Measurements from ENCODE around the gene IFI6. TPM values are rescaled to one million over a fixed set of nuclear protein-coding genes. Genes with fewer than 3 reads are reported as not detected.

Gene IFI6
- total RNA-seq, 1 donor from 2014 or later: 35.0 TPM

DNA sequence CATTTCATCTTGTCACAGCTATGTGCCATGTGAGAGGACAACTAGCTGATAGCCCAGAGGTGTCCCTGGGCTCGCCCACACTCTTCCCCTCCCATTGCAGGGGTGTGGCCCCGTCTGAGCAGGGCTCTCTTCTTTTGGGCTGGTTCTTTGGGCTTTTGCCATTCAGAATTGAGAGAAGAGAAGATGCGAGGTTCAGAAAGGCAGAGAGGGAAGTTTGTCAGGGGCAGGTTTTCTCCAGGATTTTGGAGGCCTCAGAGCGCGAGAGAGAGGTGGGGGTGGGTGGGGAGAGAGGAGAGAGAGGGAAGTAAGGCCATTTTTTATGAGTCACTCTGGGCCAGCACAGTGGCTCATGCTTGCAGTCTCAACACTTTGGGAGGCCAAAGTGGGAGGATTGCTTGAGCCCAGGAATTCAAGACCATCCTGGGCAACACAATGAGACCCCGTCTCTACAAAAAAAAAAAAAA is 5.2 kb downstream of the IFI6 start:
- Mint-ChIP-seq H3K27me3 (ENCODE audit: low read depth) (no peaks in the 10 kb centered on the region), H3K4me1 (ENCODE audit: low read depth) (peaks cover 39% of the 10 kb centered on the region), H3K9me3 (no peaks in the 10 kb centered on the region), H3K4me3 (ENCODE audit: low read depth) (no peak overlapping the region), H3K27ac (peak overlapping the region; percentile 42), H3K36me3 (ENCODE audit: low read depth) (peaks cover 23% of the 10 kb centered on the region)
- DNase-seq (ENCODE audit: low spot score): no peak
- intact Hi-C loops (cut with micrococcal nuclease): loop anchor here (10.0 kb wide), 1 partner anchor 272 kb away; the partner anchor contains the start of gene GPR3

DNA sequence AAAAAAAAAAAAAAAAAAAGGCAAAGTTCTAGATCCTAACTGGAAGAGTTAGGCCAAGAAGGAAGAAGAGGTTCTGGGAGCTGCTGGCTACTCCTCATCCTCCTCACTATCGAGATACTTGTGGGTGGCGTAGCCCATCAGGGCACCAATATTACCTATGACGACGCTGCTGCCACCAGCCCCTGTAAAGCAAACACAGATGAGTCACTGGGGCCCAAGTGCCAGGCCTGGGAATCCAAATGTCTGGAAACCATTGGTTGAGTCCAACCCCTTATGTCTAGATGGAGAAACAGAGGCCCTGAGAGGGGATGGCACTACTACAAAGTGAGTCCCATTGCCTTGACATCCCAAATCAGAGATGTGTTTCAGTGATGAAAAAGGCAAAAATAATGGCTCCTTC is 5.7 kb downstream of the IFI6 start:
- intact Hi-C loops (cut with micrococcal nuclease): loop anchor here (10.0 kb wide), 1 partner anchor 271 kb away; the partner anchor contains the start of gene GPR3
- peaks cover 23% of the 10 kb centered on the region for H3K36me3 Mint-ChIP-seq (ENCODE audit: low read depth)
- no peak for DNase-seq (ENCODE audit: low spot score)
- no peak overlapping the region for H3K27ac Mint-ChIP-seq
- no peaks in the 10 kb centered on the region for H3K9me3 Mint-ChIP-seq
- H3K4me1 Mint-ChIP-seq (ENCODE audit: low read depth): peaks cover 39% of the 10 kb centered on the region
- H3K4me3 Mint-ChIP-seq (ENCODE audit: low read depth): no peak overlapping the region
- H3K27me3 Mint-ChIP-seq (ENCODE audit: low read depth): no peaks in the 10 kb centered on the region

DNA sequence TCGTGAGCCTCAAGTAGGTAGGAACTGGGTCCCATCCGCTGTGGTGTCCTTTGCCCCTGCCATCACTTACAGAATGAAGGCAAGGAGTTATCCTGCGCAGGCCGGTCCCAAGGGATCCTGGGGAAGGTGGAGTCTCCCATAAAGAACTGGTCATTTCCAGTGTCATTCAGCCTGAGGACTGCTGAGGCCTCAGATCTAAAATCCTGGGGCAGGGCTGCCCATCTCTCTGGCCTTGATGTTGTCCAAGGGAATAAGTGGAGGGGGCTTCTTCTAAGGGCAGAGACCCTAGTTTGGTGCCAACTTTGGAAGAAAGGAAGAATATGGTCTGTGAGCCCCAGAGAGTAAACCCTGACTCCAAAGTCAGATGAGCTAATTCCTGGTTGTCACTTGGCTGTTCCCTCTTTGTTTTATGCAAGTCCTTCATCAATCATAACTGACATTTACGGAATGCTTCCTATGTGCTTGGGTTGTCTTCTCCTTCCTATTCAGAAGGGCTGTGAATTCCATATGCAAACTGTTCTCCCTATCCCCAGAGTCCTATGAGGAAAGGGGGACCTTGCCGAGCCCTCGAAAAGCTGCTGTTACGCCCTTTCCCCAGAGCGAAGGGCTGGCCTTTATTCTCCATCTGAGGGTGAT is 6.9 kb downstream of the IFI6 start:
- no peaks in the 10 kb centered on the region for H3K27me3 Mint-ChIP-seq (ENCODE audit: low read depth)
- intact Hi-C loops (cut with micrococcal nuclease): loop anchor here (10.0 kb wide), 1 partner anchor 270 kb away; the partner anchor contains the start of gene GPR3
- H3K27ac Mint-ChIP-seq: no peak overlapping the region
- no peak for DNase-seq (ENCODE audit: low spot score)
- H3K4me3 Mint-ChIP-seq (ENCODE audit: low read depth): no peak overlapping the region
- no peaks in the 10 kb centered on the region for H3K9me3 Mint-ChIP-seq
- H3K4me1 Mint-ChIP-seq (ENCODE audit: low read depth): peaks cover 41% of the 10 kb centered on the region
- peaks cover 23% of the 10 kb centered on the region for H3K36me3 Mint-ChIP-seq (ENCODE audit: low read depth)

DNA sequence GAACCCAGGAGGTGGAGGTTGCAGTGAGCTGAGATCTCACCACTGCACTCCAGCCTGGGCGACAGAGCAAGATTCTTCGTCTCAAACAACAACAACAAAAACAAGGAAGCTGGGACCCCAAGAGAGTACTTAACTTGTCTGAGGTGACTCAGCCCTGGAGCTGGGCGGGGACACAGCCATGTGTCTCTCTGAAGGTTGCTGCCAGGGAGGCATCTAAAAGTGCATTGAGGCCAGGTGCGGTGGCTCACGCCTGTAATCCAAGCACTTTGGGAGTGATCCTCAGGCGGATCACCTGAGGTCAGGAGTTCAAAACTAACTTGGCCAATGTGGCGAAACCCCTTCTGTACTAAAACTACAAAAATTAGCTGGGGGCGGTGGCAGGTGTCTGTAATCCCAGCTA is 7.7 kb downstream of the IFI6 start:
- H3K9me3 Mint-ChIP-seq: no peaks in the 10 kb centered on the region
- H3K4me1 Mint-ChIP-seq (ENCODE audit: low read depth): peaks cover 39% of the 10 kb centered on the region
- no peak for DNase-seq (ENCODE audit: low spot score)

DNA sequence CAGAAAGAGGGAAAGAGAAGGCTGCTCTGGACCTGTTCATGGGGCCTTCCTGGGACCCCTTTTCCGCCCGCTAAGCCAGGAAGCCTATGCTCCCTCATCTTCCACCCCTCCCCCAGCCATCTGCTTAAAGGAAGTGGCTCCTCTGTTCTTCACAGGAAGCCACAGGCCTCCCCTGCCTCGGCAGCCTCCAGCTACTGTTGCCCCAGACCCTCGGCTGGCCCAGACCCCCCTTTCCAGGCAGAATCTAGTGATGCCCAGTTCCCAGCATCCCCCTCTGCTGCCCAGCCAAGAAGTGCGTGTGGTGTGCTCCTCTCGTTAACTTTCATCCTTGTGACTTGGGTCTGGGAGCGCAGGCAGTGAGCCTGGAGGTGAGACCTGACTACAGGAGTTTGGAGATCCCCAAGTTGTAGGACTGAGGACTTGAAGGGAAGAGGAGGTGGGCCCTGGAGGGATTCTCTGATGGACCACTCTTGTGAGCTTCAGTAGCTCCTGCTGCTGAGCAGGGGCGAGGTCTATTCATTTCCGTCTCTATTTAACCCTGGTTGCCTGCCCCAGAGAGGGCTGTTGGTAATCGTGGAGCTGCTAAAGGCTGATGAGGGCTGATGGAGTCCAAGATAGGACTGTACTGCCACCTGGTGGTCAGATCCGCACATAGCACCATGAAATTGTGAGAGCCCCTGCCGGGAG is 9.1 kb downstream of the IFI6 start:
- intact Hi-C loops (cut with micrococcal nuclease): loop anchor here (1.0 to 10.0 kb wide), 5 partner anchors 18 to 268 kb away; partner anchors contain the start of gene GPR3
- DNase-seq (ENCODE audit: low spot score): peak; percentile 85
- H3K4me1 Mint-ChIP-seq (ENCODE audit: low read depth): peaks cover 45% of the 10 kb centered on the region
- H3K27ac Mint-ChIP-seq: peak overlapping the region; percentile 98
- no peaks in the 10 kb centered on the region for H3K27me3 Mint-ChIP-seq (ENCODE audit: low read depth)
- H3K4me3 Mint-ChIP-seq (ENCODE audit: low read depth): peak overlapping the region; percentile 66
- H3K9me3 Mint-ChIP-seq: no peaks in the 10 kb centered on the region
- peaks cover 19% of the 10 kb centered on the region for H3K36me3 Mint-ChIP-seq (ENCODE audit: low read depth)

More for the DNA sequence above, 7.7 kb downstream of the IFI6 start:
- H3K4me3 Mint-ChIP-seq (ENCODE audit: low read depth): no peak overlapping the region
- H3K27me3 Mint-ChIP-seq (ENCODE audit: low read depth): no peaks in the 10 kb centered on the region
- intact Hi-C loops (cut with micrococcal nuclease): loop anchor here (10.0 kb wide), 1 partner anchor 269 kb away; the partner anchor contains the start of gene GPR3
- peaks cover 23% of the 10 kb centered on the region for H3K36me3 Mint-ChIP-seq (ENCODE audit: low read depth)
- H3K27ac Mint-ChIP-seq: no peak overlapping the region

DNA sequence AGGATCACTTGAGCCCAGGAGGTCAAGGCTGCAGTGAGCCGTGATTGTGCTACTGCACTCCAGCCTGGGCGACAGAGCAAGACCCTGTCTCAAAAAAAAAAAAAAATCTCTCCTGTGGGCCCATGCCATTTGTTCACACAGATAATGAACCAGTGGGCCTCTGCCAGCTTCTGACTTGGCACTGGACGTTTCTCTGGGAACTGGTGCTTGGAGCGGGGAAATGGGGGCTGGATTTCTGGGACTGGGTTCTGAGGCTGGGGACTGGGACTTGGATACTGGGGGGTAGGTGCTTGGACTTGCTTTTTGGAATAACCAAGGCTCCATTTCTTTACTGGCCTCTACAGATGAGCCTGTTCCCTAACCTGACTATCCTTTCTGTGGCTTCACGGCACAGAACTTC is 9.7 kb downstream of the IFI6 start:
- intact Hi-C loops (cut with micrococcal nuclease): loop anchor here (2.0 to 10.0 kb wide), 4 partner anchors 17 to 267 kb away; partner anchors contain the start of gene GPR3
- no peak for DNase-seq (ENCODE audit: low spot score)
- H3K27me3 Mint-ChIP-seq (ENCODE audit: low read depth): no peaks in the 10 kb centered on the region
- H3K4me1 Mint-ChIP-seq (ENCODE audit: low read depth): peaks cover 45% of the 10 kb centered on the region
- H3K36me3 Mint-ChIP-seq (ENCODE audit: low read depth): peaks cover 16% of the 10 kb centered on the region
- H3K27ac Mint-ChIP-seq: peak overlapping the region; percentile 98
- no peaks in the 10 kb centered on the region for H3K9me3 Mint-ChIP-seq
- peak overlapping the region; percentile 66 for H3K4me3 Mint-ChIP-seq (ENCODE audit: low read depth)

DNA sequence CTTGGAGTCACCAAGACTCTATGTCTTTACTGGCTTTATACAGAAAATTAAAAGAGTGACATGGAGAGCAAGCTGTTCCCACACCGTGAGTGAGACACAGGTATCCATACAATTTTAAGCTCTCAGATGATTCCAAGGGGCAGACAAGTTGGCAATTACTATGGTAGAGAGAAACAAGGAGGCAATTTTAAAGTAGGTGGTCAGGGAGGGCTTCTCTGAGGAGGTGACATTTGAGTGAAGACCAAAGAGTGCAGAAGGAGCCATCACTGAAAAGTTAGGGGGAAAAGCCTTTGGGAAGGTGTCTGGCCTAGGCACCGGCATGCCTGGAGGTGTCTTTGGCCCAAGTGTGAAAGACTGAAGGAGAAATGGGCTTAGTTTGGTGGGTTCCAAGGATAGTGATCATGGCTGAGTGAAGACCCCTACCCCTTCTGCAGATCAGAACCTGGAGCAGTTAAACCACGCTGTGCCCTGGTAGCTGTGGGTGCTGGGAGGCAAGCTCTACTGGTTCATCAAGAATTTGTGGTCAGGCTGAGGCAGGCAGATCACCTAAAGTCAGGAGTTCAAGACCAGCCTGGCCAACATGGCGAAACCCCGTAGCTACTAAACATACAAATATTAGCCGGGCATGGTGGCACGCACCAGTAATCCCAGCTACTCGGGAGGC is 10.4 kb downstream of the IFI6 start:
- peak overlapping the region; percentile 4 for H3K4me3 Mint-ChIP-seq (ENCODE audit: low read depth)
- intact Hi-C loops (cut with micrococcal nuclease): loop anchor here (2.0 to 10.0 kb wide), 4 partner anchors 17 to 267 kb away; partner anchors contain the start of gene GPR3

DNA sequence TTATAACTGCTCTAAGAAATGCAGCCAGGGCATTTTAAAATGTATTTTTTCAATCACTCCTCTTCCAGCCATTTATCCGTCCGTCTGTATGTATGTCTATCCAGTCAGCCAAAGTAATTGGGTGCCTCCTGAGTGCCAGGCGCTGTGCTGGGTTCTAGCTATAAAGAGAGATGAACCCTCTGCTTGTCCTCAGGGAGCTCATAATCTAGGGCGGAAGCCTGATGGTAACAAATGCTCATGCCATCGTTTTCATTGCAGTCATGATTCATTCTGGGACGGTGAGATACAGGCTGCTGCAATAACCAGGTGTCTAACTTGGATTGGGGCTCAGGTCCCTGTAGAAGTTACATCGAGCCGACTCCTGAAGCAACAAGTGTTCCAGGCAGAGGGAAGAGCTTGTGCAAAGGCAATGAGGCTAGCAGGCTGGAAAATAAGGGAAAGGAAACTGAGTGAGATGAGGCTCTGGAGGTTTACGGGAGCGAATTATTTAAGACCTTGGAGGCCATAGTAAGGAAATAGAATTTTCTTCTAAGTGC is 11.6 kb downstream of the IFI6 start:
- H3K4me3 Mint-ChIP-seq (ENCODE audit: low read depth): peak overlapping the region; percentile 87
- no peaks in the 10 kb centered on the region for H3K9me3 Mint-ChIP-seq
- H3K27me3 Mint-ChIP-seq (ENCODE audit: low read depth): no peaks in the 10 kb centered on the region
- intact Hi-C loops (cut with micrococcal nuclease): loop anchor here (10.0 kb wide), 1 partner anchor 266 kb away; the partner anchor contains the start of gene GPR3
- H3K4me1 Mint-ChIP-seq (ENCODE audit: low read depth): peaks cover 53% of the 10 kb centered on the region
- H3K27ac Mint-ChIP-seq: peak overlapping the region; percentile 98
- H3K36me3 Mint-ChIP-seq (ENCODE audit: low read depth): peaks cover 2% of the 10 kb centered on the region
- no peak for DNase-seq (ENCODE audit: low spot score)

More for the DNA sequence above, 10.4 kb downstream of the IFI6 start:
- DNase-seq (ENCODE audit: low spot score): no peak
- Mint-ChIP-seq H3K27ac (peak overlapping the region; percentile 98), H3K4me1 (ENCODE audit: low read depth) (peaks cover 46% of the 10 kb centered on the region), H3K9me3 (no peaks in the 10 kb centered on the region), H3K36me3 (ENCODE audit: low read depth) (peaks cover 11% of the 10 kb centered on the region), H3K27me3 (ENCODE audit: low read depth) (no peaks in the 10 kb centered on the region)

DNA sequence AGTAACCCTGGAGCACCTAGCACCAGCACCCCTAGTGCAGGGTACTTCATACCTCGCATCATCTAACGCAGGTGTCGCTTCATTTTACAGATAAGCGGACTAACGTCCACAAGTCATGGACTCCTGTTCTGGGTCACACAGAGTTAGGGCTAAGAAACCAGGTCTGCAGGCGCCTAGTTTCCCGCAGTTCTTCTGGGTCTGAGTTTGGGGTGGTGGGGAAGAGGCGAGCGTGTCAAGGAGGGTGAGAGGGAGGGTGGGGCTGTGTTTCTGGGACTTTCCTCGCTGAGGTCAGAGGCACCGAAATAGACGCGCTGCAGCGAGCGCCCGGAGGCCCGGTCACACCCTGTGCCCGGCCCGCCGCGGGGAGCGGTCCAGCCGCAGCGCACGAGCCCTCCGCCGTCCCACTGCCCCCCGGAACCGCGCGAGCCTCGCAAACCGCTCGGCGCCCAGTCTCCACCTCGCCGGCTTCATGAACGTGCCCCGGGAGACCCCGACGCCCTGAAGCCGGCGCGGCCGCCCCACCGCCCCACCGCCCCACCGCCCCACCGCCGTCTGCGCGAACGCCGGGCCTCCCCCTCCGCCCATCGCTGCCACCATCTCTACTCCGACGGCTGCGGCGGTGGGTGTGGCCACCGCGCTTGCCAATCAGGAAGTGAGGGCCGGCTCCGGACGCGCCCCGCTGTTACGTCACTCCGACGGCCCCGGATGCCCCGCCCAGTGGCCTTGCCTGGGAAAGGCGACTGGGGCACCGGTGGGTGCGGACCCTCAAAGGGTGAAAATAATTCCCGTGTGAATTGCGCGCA is 12.3 kb downstream of the IFI6 start:
- peaks cover under 1% of the 10 kb centered on the region for H3K36me3 Mint-ChIP-seq (ENCODE audit: low read depth)
- peak overlapping the region; percentile 87 for H3K4me3 Mint-ChIP-seq (ENCODE audit: low read depth)
- peak overlapping the region; percentile 98 for H3K27ac Mint-ChIP-seq
- H3K9me3 Mint-ChIP-seq: no peaks in the 10 kb centered on the region
- H3K4me1 Mint-ChIP-seq (ENCODE audit: low read depth): peaks cover 57% of the 10 kb centered on the region
- intact Hi-C loops (cut with micrococcal nuclease): loop anchor here (1.0 to 10.0 kb wide), 2 partner anchors 27 to 265 kb away; partner anchors contain the start of gene GPR3
- no peaks in the 10 kb centered on the region for H3K27me3 Mint-ChIP-seq (ENCODE audit: low read depth)
- peak; percentile 87 for DNase-seq (ENCODE audit: low spot score)

DNA sequence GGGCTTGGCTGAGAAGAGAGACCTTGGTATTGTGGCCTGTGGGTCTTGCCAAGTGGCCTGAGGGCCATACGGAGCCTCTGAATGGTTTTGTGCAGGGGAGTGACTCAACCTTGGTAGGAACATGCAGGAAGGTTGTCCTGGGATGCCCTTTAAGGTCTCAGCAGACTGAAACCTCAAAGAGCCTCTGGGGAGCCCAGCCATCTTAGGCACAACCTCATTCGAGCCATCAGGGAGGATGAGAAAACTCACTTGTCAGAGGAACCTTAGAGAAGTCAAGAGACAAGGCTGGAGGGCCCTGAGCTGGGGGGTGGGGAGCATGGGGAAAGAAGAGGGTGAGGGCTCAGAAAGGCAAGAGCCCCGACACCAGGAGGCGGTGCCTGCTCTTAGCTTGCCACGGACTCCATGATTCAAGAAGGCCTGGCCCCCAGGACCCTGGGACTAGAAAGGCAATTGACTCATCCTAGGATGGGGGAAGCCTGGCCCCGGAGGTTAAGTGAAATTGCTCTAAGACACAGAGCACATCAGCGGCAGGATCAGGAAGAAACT is 13.0 kb downstream of the IFI6 start:
- Mint-ChIP-seq H3K27me3 (ENCODE audit: low read depth) (no peaks in the 10 kb centered on the region), H3K27ac (peak overlapping the region; percentile 97), H3K9me3 (no peaks in the 10 kb centered on the region), H3K4me3 (ENCODE audit: low read depth) (peak overlapping the region; percentile 85), H3K36me3 (ENCODE audit: low read depth) (no peaks in the 10 kb centered on the region), H3K4me1 (ENCODE audit: low read depth) (peaks cover 57% of the 10 kb centered on the region)
- DNase-seq (ENCODE audit: low spot score): peak; percentile 26
- intact Hi-C loops (cut with micrococcal nuclease): loop anchor here (1.0 kb wide), 1 partner anchor 27 kb away; no protein-coding TSS in a partner anchor

DNA sequence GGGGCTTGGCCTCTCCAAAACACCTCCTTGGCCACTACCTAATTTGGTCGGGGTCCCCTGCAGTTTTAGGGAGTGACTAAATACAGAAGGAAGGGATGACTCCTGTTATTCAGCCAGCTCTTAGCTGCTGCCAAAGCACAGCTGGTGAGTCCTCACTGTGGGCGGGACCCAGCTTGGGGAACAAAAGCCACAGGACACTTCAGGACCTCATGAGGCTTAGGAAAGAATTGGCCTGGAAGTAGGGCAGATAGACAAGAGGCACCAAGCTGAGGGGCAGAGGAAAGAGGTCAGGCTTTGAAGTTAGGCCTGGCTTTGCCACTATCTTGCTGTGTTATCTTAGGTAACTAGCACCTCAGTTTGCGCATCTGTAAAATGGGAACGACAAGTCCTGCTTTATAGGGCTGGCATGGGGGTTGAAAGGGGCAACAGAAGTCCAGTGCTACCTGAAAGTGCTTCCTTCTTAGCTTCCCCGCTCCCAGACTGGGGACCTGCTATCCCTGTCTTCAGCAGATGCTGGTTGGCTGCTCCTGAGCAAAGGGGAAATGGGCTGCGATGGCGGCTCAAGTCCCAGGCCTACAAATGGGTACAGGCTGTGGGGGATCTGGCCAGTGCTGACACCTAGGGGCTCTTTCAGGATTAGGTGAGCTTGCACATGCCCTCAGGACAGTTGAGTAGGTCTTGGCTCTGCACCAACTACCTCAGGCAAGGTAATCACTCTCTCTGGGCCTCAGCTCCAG is 15.7 kb downstream of the IFI6 start:
- Mint-ChIP-seq H3K36me3 (ENCODE audit: low read depth) (no peaks in the 10 kb centered on the region), H3K4me3 (ENCODE audit: low read depth) (no peak overlapping the region), H3K27me3 (ENCODE audit: low read depth) (no peaks in the 10 kb centered on the region), H3K9me3 (no peaks in the 10 kb centered on the region), H3K4me1 (ENCODE audit: low read depth) (peaks cover 43% of the 10 kb centered on the region), H3K27ac (no peak overlapping the region)
- intact Hi-C loops (cut with micrococcal nuclease): no loop called here
- no peak for DNase-seq (ENCODE audit: low spot score)
